AG09319 (cell line): ENCODE data around the gene SELPLG.
"Not testable (repeated sequence)": the region's sequence is repeated elsewhere in the genome, so short reads cannot be mapped to it uniquely, and the experiment has no call there.

Experiments used
- DNase-seq: peaks from one replicate; pipeline ENCODE4 v3.0.0-alpha.2; 2010; ENCODE audit warnings: low read depth; ENCODE audit errors: extremely low read depth
- CTCF ChIP-seq: IDR thresholded peaks from 2 replicates; pipeline ENCODE4 v1.5.1; 2011; ENCODE audit warnings: low read depth, mild to moderate bottlenecking, inconsistent platforms, low read length, moderate library complexity

SELPLG gene

GRCh38 chr12:108619369-108620160, 14.1 kb downstream of the SELPLG start:
- no peak for TF ChIP-seq CTCF
- DNase-seq, result no peak

DNA sequence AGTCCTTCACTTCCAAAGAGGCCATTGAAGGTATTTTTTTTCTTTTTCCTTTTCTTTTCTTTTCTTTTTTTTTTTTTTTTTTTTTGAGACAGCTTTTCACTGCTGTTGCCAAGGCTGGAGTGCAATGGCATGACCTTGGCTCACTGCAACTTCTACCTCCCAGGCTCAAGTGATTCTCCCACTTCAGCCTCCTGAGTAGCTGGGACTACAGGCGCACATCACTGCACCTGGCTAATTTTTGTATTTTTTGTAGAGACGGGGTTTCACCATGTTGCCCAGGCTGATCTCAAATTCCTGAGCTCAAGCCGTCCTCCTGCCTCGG, 14.8 kb downstream of the SELPLG start:
- DNase-seq, result not testable (repeated sequence)

DNA sequence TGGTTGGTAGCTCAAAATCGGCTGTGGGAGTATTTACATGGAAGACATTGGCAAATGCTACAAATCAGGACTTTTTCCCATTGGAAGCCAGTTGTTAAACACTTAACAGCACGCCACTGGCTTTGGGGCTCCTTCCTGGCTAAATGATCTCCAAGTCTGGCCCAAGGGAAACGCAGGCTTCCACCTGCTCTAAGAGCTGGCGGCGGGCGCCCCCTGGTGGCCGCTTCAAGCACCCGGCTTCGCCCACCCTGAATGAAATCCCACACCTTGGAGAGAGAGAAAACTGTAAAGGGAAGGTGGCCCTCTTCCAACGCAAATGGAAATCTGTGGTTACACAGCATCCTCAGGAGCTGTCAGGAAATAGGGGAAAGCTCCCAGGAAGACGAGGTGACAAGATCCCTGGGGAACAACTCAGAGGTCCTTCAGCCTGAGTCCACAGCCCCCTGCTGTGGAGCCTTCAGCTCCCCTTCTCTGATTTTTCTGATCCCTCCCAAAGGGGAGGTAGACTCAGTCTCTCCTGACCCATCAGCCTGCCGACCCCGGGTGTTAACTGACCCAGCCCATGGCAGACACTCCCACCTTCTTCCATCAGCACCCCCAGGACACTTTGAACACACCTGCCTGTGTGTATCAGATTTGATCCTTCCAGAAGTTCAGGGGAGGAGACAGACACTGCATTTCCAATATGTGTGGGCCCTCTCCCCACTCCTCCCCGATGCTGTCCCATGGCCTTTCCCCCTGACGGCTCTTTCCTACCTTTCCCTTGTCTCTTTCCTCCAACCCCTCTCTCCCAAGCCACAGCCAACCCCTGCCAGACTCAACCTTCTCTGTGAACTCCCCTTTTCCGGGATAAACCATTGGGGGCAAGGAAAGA, 15.4 kb downstream of the SELPLG start:
- TF ChIP-seq CTCF, result peak; percentile 95
- DNase-seq, result peak; percentile 74

GRCh38 chr12:108616941-108617858, 16.5 kb downstream of the SELPLG start:
- TF ChIP-seq CTCF, result no peak
- DNase-seq, result no peak

DNA sequence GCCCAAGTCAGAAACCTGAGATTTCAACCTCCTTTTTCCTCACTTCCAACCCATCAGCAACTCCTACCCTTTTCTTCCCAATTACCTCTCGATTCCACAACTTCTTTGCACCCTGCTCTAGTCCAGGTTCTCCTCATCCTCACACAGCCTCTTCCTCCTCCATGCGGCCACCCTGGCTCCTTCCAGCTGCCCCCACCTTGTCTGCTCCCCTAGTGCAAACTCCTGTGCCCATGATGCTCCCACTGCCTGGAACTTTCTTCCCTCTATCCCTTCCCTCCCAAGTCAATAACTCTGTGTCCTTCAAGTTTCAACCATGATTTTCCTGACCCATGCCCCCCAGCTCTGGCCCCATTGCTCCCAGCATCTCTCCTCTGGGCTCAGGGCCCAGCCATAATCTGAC, 17.3 kb downstream of the SELPLG start:
- no peak for DNase-seq
- TF ChIP-seq CTCF, result no peak

- DNase-seq, result no peak
- TF ChIP-seq CTCF, result no peak
Observed at GRCh38 chr12:108615918-108616317, 17.8 kb downstream of the SELPLG start.

DNA sequence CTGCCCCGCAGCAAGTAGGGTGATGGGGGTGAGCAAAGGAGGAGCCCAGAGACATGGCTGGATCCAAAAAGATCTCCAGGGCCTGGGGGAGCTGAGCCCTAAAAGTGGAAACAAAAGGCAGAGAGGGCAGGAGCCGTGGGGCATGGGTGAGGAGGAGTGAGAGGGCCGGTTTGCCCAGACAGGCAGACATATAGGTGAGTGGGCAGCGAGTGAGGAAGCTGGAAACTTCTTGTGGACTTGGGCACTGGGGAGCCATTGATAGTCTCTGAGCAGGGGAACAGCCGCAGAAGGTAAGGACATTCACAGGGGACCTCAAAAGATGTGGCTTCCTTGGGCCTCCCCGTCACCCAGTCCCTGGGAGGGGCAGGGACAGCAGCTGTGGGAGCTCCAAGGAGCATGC, 19.1 kb downstream of the SELPLG start:
- no peak for TF ChIP-seq CTCF
- DNase-seq, result no peak
